Measurements from ENCODE around the gene FAM50B.
"Not testable (repeated sequence)": the region's sequence is repeated elsewhere in the genome, so short reads cannot be mapped to it uniquely, and the experiment has no call there.

Gene FAM50B

DNA sequence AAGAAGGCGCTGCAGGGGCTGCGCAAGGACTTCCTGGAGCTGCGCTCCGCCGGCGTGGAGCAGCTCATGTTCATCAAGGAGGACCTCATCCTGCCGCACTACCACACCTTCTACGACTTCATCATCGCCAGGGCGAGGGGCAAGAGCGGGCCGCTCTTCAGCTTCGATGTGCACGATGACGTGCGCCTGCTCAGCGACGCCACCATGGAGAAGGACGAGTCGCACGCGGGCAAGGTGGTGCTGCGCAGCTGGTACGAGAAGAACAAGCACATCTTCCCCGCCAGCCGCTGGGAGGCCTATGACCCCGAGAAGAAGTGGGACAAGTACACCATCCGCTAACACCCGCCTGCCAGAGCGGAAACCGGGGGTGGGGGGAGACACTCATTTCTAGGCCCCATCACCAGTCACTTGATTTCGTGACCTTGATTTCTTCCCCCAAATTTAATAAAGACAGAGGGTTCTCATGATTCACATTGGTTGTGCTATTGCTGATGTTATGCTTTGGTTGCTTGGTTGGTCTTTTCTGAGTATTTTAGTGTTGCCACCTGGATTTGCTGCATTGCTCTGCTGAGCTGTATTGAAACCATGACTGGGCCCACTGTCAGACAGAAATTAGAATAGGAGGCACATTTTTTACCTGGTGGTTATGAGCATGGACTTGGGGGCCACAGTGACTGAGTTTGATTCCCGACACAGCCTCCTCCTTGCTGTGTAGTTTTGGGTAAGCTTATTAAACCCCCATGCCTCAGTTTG lies 1.5 kb downstream of the FAM50B start:
- DNase-seq = no peak

GRCh38 chr6:3851839-3852238 lies 2.7 kb downstream of the FAM50B start:
- DNase-seq = no peak

- no peak for DNase-seq
Observed at GRCh38 chr6:3852391-3852790, 3.2 kb downstream of the FAM50B start.

DNA sequence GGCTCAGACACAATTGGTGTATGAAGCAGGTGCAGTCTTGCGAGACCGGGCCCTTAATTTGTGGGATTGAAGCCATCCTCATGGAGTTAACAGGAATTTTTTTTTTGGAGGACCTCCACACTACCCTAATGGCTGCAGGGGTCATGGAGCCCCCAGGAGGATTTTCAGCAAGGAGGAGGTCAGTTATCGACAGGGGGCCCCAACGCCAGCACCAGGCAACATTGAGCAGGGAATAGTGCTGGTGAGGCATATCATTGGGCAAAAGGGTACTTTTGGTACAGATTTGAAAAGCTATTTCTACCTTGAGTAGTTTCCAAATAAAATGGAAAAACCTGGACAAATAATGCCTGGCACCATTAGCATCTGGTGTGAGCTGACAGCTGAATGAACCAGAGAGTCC lies 6.7 kb downstream of the FAM50B start:
- DNase-seq = no peak

GRCh38 chr6:3856576-3856975 lies 7.4 kb downstream of the FAM50B start:
- DNase-seq = no peak

GRCh38 chr6:3857468-3858456 lies 8.6 kb downstream of the FAM50B start:
- no peak for DNase-seq

DNA sequence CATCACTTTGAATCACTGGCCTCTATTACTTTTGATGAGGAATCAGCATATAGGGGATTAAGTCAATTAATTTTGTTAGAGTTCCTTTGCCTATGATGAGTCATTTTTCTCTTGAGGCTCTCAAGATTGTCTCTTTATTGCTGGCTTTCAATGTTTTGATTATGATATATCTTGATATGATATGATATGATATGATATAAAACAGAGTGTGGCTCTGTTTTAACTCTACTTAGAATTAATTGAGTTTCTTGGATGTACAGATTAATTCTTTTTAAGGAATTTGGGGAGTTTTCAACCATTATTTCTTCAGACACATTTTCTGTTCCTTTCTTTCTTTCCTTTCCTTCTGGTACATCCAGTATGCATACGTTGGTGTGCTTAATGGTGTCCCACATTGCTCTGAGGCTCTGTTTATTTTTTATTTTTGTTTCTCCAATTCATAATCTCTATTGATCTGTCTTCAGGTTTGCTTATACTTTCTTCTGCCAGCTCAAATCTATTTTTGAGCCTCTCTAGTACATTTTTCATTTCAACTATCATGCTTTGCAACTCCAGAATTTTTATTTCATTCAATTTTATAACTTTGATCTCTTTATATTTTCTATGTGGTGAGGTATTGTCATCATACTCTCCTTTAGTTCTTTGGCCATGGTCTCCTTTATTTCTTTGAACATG lies 10.8 kb downstream of the FAM50B start:
- no peak for DNase-seq

- no peak for DNase-seq
Observed at GRCh38 chr6:3861424-3861823, 12.3 kb downstream of the FAM50B start.

DNA sequence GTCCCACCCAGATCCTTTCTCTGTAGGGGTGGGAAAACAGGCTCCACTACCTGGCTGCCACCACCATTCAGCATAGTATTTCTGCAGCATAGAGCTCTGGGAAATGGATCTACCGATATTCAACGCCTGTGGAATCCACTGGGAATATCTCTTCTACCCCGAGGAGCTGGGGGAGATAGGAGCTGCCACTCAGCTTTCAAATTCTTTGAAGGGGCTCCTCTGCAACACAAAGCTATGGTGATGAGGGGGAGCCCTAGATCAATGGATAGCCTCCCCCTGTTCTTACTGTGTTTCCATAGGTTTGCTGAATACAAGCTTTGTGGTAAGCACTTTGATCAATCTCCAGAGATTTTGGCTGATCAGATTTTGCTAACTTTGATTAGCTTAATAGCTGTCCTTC lies 12.9 kb downstream of the FAM50B start:
- no peak for DNase-seq

- not testable (repeated sequence) for DNase-seq
Observed at GRCh38 chr6:3863322-3863721, 14.1 kb downstream of the FAM50B start.

- no peak for DNase-seq
Observed at GRCh38 chr6:3865463-3865862, 16.3 kb downstream of the FAM50B start.

GRCh38 chr6:3867641-3868502 lies 18.7 kb downstream of the FAM50B start:
- DNase-seq = no peak

GRCh38 chr6:3868544-3868943 lies 19.4 kb downstream of the FAM50B start:
- DNase-seq = no peak

GRCh38 chr6:3869284-3869631 lies 20.1 kb downstream of the FAM50B start:
- no peak for DNase-seq

DNA sequence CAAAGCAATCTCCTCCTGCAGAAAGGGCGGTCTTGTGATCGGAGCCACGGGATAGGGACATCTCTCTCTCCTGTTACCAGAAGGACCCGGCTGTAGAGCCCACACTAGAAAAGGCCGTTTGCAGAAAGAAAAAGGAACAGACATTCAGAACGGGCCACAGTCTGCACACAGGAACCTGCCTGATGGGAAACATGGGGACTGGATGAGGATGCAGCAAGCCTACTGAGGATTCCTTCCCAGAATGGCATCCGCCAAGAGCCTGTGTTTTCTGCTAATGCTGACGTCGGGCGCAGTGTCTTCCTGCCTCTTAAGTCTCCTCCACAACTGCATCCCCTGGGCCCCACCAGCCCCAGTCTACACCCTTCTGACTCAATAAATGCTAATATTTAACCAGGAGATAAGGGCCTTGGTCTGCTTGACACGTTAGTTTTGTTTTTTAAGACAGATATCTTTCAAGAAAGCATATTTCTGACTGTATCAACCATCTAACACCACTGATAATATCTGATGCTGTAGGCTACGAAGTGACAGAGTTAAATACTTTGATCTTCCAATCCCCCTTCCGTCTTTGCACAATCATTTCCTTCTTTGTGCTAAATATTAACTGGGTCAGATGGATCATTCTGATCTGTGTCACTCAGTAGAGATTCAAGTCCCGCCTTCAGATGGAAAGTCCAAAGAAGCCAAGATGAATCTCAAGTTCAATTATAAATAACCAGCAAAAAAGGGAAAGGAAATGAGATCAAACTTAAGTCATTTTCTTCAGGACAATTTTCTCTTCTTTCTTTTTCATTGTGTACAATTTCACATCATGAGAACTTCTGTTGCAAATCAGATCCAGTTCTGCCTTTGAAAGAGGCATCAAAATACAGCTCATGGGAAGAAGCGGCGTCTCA lies 20.7 kb downstream of the FAM50B start:
- DNase-seq = no peak

DNA sequence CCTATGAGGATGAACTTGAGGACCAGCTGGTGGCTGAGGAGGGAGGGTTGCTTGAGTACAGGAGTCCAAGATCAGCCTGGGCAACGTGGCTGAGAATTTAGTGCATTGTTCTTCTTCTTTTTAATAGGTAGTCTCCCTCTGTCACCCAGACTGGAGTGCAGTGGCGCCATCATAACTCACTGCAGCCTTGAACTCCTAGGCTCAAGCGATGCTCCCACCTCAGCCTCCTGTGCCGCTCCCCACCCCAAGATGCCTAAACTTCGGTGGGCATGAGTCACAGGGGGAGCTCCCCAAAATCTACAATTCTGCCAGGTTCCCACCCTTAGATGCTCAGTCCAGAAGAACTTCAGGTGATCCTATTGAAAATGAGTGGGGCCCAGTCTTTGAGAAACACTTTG lies 21.4 kb downstream of the FAM50B start:
- DNase-seq = no peak

DNA sequence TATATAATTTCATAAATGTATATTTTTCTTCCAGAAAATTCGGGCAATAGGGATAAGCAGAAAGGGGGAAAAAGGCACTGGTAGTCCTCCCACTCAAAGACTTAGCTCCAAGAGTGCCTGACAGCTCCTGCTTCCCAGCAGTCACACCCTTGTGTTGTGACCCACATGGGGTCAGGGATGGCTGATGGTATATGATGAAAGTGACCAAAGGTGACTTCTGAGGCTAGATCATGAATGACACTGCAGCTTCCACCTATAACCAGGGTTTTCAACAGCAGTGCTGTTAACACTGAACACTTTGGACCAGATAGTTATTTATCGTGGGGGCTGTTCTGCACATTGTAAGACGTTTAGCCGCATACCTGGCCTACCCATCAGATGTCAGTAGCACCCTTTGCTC lies 22.3 kb downstream of the FAM50B start:
- no peak for DNase-seq

DNA sequence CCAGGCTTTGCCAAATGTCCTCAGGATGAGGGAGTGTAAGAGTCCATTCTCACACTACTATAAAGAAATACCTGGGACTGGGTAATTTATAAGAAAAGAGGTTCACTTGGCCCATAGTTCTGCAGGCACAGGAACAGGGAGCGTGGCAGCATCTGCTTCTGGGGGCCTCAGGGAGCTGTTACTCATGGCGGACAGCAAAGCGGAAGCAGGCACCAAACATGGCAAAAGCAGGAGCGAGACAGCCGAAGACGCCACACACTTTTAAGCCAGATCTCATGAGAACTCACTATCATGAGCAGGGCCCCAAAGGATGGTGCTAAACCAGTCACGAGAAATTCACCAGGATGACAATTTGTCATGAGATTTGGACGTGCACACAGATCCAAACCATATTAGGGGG lies 22.8 kb downstream of the FAM50B start:
- no peak for DNase-seq

DNA sequence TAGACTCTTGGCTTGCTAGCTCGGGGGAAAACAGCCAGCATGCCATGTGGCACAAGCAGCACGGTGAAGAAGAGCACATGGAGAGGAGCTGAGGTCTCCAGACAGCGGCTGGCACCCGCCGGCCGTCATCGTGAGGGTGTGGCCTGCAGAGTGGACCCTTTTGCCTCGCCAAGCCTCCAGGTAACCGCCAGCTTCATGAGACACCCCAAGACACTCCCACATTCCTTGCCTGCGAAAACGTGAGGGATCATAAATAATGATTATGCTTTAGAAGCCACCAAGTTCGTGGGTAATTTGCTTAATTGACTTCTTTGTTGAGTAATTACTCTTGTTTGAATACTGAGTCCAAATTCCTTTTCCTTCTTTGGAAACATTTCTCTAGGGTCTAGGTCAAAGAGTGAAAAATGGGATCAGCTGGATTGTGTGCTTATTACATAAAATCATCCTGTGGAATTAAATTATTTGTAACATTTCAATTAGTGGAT lies 23.2 kb downstream of the FAM50B start:
- DNase-seq = no peak

DNA sequence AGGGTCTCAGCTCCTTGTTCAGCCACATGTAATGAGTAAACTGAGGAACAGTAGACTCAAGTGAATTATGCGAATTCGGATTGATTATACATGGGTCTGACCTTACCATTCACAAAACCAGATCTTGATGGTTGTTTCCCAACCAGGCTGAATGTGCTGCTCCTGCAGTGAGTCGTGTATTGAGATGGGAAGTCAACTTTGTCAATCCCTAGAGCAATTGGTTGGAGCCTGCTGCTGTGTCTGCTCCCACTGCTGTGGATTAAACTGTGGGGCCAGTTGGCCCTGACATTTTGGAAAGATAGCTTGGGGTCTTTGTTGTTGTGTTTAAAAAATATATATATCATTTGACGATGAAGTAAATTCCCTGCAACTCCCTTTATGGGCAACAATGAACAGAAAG lies 23.9 kb downstream of the FAM50B start:
- no peak for DNase-seq

DNA sequence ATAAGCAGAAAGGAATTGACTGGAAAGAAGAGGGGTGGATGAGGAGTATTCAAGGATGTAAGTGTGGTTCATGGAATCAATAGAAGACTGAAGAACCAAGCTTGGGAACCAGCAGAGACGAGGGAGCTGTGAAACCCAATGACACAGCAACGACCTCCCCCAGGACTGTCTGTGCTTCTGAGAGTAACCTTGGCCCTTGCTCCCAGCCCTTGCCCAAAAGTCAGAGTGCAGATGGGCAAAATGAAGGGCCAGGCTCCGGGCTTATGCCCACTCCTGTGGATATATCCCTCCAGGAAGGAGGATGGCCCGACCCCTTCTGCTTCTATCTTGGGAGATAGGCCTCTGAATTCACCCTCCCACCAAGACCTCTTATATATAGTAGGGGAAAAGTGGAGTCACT lies 24.9 kb downstream of the FAM50B start:
- no peak for DNase-seq
